HepG2 (cell line): ENCODE results near the gene CMIP. TPM values are rescaled to one million over a fixed set of nuclear protein-coding genes. Genes with fewer than 3 reads are reported as not detected.

Experiments
- ATAC-seq: fragments of 200-7000 bp; cut with Tn5 transposase; 3 replicates; pipeline ENCODE4 v1.9.1; 2020; ENCODE audit warnings: mild to moderate bottlenecking, moderate library complexity
- BruUV-seq: library from RNA; stranded (reverse); fragments of 400-500 nt; replicated peaks from 2 replicates; lab custom pipeline; 2021; lab: Mats Ljungman, UMichigan
- CTCF ChIA-PET: fragments of 300-600 bp; formaldehyde crosslinking; extraction: SDS; loops from one replicate; lab custom pipeline; 2021; ENCODE audit warnings: low total read pairs, inconsistent platforms, low intra/inter-chr PET ratio; lab: Yijun Ruan, JAX
- POLR2A ChIA-PET: fragments of 350-600 bp; sonication (Branson Sonifier 250); formaldehyde crosslinking; loops from one replicate; lab custom pipeline; 2020; ENCODE audit warnings: antibody characterized with exemption, inconsistent platforms; lab: Yijun Ruan, JAX
- DNase-seq: peaks from one replicate; pipeline ENCODE4 v3.0.0-alpha.2; 2015; ENCODE audit warnings: low spot score
- FAIRE-seq: peaks from 3 replicates; lab custom pipeline; 2011; peaks lifted over from hg19 to GRCh38; lab: Jason Lieb, UNC
- H2AFZ ChIP-seq: one replicate; pipeline ENCODE4 v1.6.1; 2011; ENCODE audit warnings: low read length, inconsistent platforms
- H3K27ac ChIP-seq: fragments of 300-600 bp; 3 replicates; pipeline ENCODE4 v1.8.0; 2011; ENCODE audit warnings: mixed run types, mild to moderate bottlenecking, mixed read lengths, low read length, inconsistent platforms; ENCODE audit not compliant: insufficient read depth; ENCODE audit errors: extremely low read length
- H3K27me3 ChIP-seq, 2 experiments: fragments of 200-600 bp in 1 of 2; 2 replicates in 1 of 2; 3 replicates in 1 of 2; pipeline versions ENCODE4 v1.6.0 to v1.8.0; 2011; ENCODE audit warnings: low read length in 2 of 2, mild to moderate bottlenecking in 2 of 2, moderate library complexity in 2 of 2, inconsistent platforms in 1 of 2; ENCODE audit not compliant: insufficient read depth in 2 of 2, control insufficient read depth in 1 of 2
- H3K36me3 ChIP-seq, 2 experiments: fragments of 200-600 bp in 1 of 2; replicated peaks in 1 of 2; 2 replicates in 1 of 2; 3 replicates in 1 of 2; pipeline versions ENCODE4 v1.5.1 to v1.8.0; 2011; ENCODE audit warnings: low read length in 2 of 2, inconsistent platforms in 1 of 2; ENCODE audit not compliant: insufficient read depth in 2 of 2, control insufficient read depth in 1 of 2
- H3K4me1 ChIP-seq: 2 replicates; pipeline ENCODE4 v1.5.1; 2012; ENCODE audit warnings: low read length, inconsistent platforms; ENCODE audit not compliant: insufficient read depth
- H3K4me2 ChIP-seq: 2 replicates; pipeline ENCODE4 v1.6.0; 2011; ENCODE audit warnings: low read depth, low read length, inconsistent platforms
- H3K4me3 ChIP-seq, 3 experiments: fragments of 200-600 bp in 1 of 3; sonication (generic), shearing (Covaris generic) in 1 of 3; replicated peaks in 1 of 3; 2 replicates each; pipeline ENCODE4 v1.5.1; 2011 to 2016; ENCODE audit warnings: low read length in 3 of 3, inconsistent platforms in 2 of 3, low read depth in 2 of 3, mild to moderate bottlenecking in 2 of 3, control low read depth in 1 of 3, mixed read lengths in 1 of 3; ENCODE audit not compliant: insufficient read depth in 1 of 3
- H3K79me2 ChIP-seq: one replicate; pipeline ENCODE4 v1.6.1; 2011; ENCODE audit warnings: low read length, inconsistent platforms; ENCODE audit not compliant: insufficient read depth
- H3K9ac ChIP-seq: 2 replicates; pipeline ENCODE4 v1.6.0; 2011; ENCODE audit warnings: mild to moderate bottlenecking, low read depth, low read length, inconsistent platforms; ENCODE audit not compliant: insufficient read depth
- H3K9me3 ChIP-seq: 2 replicates; pipeline ENCODE4 v1.5.1; 2012; ENCODE audit warnings: mild to moderate bottlenecking, low read length
- H4K20me1 ChIP-seq: 2 replicates; pipeline ENCODE4 v1.6.0; 2011; ENCODE audit warnings: inconsistent platforms, mild to moderate bottlenecking, low read length, moderate library complexity; ENCODE audit not compliant: insufficient read depth
- AGO2 ChIP-seq: fragments of 200-400 bp; formaldehyde crosslinking; optimal IDR thresholded peaks from 2 replicates; pipeline ENCODE3; 2017; ENCODE audit warnings: mild to moderate bottlenecking, low read depth, low read length, moderate library complexity
- ARNT ChIP-seq: fragments of 450-650 bp; IDR thresholded peaks from 2 replicates; pipeline ENCODE4 v1.6.1; 2017
- FLYWCH1 ChIP-seq: sonication (generic); formaldehyde crosslinking; IDR thresholded peaks from 2 replicates; pipeline ENCODE4 v1.8.1; 2023; ENCODE audit warnings: mild to moderate bottlenecking, missing genetic modification reagents
- HOXA3 ChIP-seq: sonication (generic); formaldehyde crosslinking; IDR thresholded peaks from 2 replicates; pipeline ENCODE4 v1.5.0; 2020; ENCODE audit warnings: missing genetic modification reagents
- HOXA7 ChIP-seq: sonication (generic); formaldehyde crosslinking; IDR thresholded peaks from 2 replicates; pipeline ENCODE4 v1.8.1; 2022; ENCODE audit warnings: mild to moderate bottlenecking, missing genetic modification reagents, moderate library complexity
- MAFF ChIP-seq: IDR thresholded peaks from 2 replicates; pipeline ENCODE4 v1.6.1; 2011; ENCODE audit warnings: low read depth, low read length, improper control_type of control experiment
- NCOA5 ChIP-seq: sonication (generic); formaldehyde crosslinking; IDR thresholded peaks from 2 replicates; pipeline ENCODE4 v1.4.0; 2020; ENCODE audit warnings: missing genetic modification reagents
- NKX3-1 ChIP-seq: sonication (generic); formaldehyde crosslinking; IDR thresholded peaks from 2 replicates; pipeline ENCODE4 v1.5.0; 2020; ENCODE audit warnings: missing genetic modification reagents
- NRL ChIP-seq: sonication (generic); formaldehyde crosslinking; IDR thresholded peaks from 2 replicates; pipeline ENCODE4 v1.5.0; 2020; ENCODE audit warnings: missing genetic modification reagents, mild to moderate bottlenecking, moderate library complexity, borderline replicate concordance
- REXO4 ChIP-seq: sonication (generic); formaldehyde crosslinking; IDR thresholded peaks from 2 replicates; pipeline ENCODE4 v1.8.0; 2022; ENCODE audit warnings: missing genetic modification reagents, mild to moderate bottlenecking, borderline replicate concordance
- SP4 ChIP-seq: sonication (generic); formaldehyde crosslinking; IDR thresholded peaks from 2 replicates; pipeline ENCODE4 v1.8.1; 2023; ENCODE audit warnings: mild to moderate bottlenecking, missing genetic modification reagents
- SRSF4 ChIP-seq: fragments of 200-400 bp; formaldehyde crosslinking; IDR thresholded peaks from one replicate; pipeline ENCODE4 v1.6.1; 2018; ENCODE audit warnings: mild to moderate bottlenecking, low read depth, low read length, moderate library complexity; ENCODE audit not compliant: poor library complexity, severe bottlenecking
- XRCC5 ChIP-seq: fragments of 200-400 bp; formaldehyde crosslinking; optimal IDR thresholded peaks from 2 replicates; pipeline ENCODE3; 2017; ENCODE audit warnings: mild to moderate bottlenecking, low read length
- ZFP37 ChIP-seq: sonication (generic); formaldehyde crosslinking; IDR thresholded peaks from 2 replicates; pipeline ENCODE4 v1.4.0; 2020; ENCODE audit warnings: missing genetic modification reagents, borderline replicate concordance
- ZFP90 ChIP-seq: sonication (generic); formaldehyde crosslinking; IDR thresholded peaks from 2 replicates; pipeline ENCODE4 v1.8.0; 2022; ENCODE audit warnings: missing genetic modification reagents, mild to moderate bottlenecking, inconsistent platforms, borderline replicate concordance
- ZKSCAN1 ChIP-seq: fragments of 150-350 bp; IDR thresholded peaks from 2 replicates; pipeline ENCODE4 v1.6.1; 2014; ENCODE audit warnings: low read length
- ZNF343 ChIP-seq: sonication (generic); formaldehyde crosslinking; IDR thresholded peaks from 2 replicates; pipeline ENCODE4 v1.4.0; 2020; ENCODE audit warnings: mild to moderate bottlenecking, missing genetic modification reagents
- ZNF546 ChIP-seq: sonication (generic); formaldehyde crosslinking; conservative IDR thresholded peaks from 2 replicates; pipeline ENCODE4 v1.8.1; 2023; ENCODE audit warnings: mild to moderate bottlenecking, missing genetic modification reagents
- ZNF75D ChIP-seq: sonication (generic); formaldehyde crosslinking; IDR thresholded peaks from 2 replicates; pipeline ENCODE4 v1.8.1; 2023; ENCODE audit warnings: missing genetic modification reagents, mild to moderate bottlenecking, borderline replicate concordance
- ZNF781 ChIP-seq: sonication (generic); formaldehyde crosslinking; IDR thresholded peaks from 2 replicates; pipeline ENCODE4 v1.5.1; 2020; ENCODE audit warnings: borderline replicate concordance, mild to moderate bottlenecking, missing genetic modification reagents; ENCODE audit errors: not compliant biosample characterization
- ZSCAN25 ChIP-seq: sonication (generic); formaldehyde crosslinking; IDR thresholded peaks from 2 replicates; pipeline ENCODE4 v1.8.0; 2022; ENCODE audit warnings: mild to moderate bottlenecking, missing genetic modification reagents
- WGBS: methylation state at CpG from one replicate; pipeline ENCODE4 v1.1.6; 2017; ENCODE audit warnings: low lambda C conversion rate; 5-methylcytosine and 5-hydroxymethylcytosine counted together
- in situ Hi-C: cut with HindIII; loops from 2 replicates; pipeline ENCODE4 v1.10.0; 2017; ENCODE audit warnings: low pct_unique_long_range_greater_than_20kb; ENCODE audit not compliant: extremely low pct_ligation_motif_present
- intact Hi-C: fragments of 100-400 bp; cut with micrococcal nuclease; formaldehyde crosslinking; loops from one replicate; pipeline ENCODE4 v1.10.0; 2022; ENCODE audit not compliant: unreplicated experiment
- polyA plus RNA-seq, 8 experiments: library from polyadenylated mRNA; depleted of rRNA in 3 of 8; stranded (reverse) in 7 of 8; unstranded in 1 of 8; fragments of >200 nt; fragmentation: Illumina TruSeq in 4 of 8; extraction: Trizol in 4 of 8; gene quantifications; 2 replicates each; pipeline versions ENCODE4 v1.2.1 to v1.2.3, GENCODE V29; 2011 to 2016; ENCODE audit warnings: low read depth in 4 of 8, missing spikeins in 1 of 8, mixed read lengths in 1 of 8; ENCODE audit not compliant: insufficient read depth in 1 of 8
- total RNA-seq, 5 experiments: library from RNA; depleted of rRNA; stranded (reverse); fragments of >200 nt; fragmentation: Illumina TruSeq; extraction: Trizol; gene quantifications; 2 replicates each; pipeline ENCODE4 v1.2.3, GENCODE V29; 2016; ENCODE audit warnings: low read depth in 1 of 5
- TF ChIP-seq, protein P1 (sequence below): sonication (generic); formaldehyde crosslinking; IDR thresholded peaks from 2 replicates; pipeline ENCODE4 v1.8.0; 2022; ENCODE audit warnings: missing genetic modification reagents, mild to moderate bottlenecking, inconsistent platforms, borderline replicate concordance
- TF ChIP-seq, protein P2 (sequence below): sonication (generic); formaldehyde crosslinking; IDR thresholded peaks from 2 replicates; pipeline ENCODE4 v1.4.0; 2020; ENCODE audit warnings: mild to moderate bottlenecking, missing genetic modification reagents
- TF ChIP-seq, protein P3 (sequence below): IDR thresholded peaks from 2 replicates; pipeline ENCODE4 v1.6.1; 2012; ENCODE audit warnings: inconsistent platforms
- TF ChIP-seq, protein P4 (sequence below): sonication (generic); formaldehyde crosslinking; IDR thresholded peaks from 2 replicates; pipeline ENCODE4 v1.5.1; 2020; ENCODE audit warnings: missing genetic modification reagents, mild to moderate bottlenecking, borderline replicate concordance

The CMIP gene
- total and polyA plus RNA-seq, 2 of the 13 experiments (the other 11 are each of a cell fraction or from before 2014, with no cell fraction given), result 10.9 to 18.1 TPM

DNA sequence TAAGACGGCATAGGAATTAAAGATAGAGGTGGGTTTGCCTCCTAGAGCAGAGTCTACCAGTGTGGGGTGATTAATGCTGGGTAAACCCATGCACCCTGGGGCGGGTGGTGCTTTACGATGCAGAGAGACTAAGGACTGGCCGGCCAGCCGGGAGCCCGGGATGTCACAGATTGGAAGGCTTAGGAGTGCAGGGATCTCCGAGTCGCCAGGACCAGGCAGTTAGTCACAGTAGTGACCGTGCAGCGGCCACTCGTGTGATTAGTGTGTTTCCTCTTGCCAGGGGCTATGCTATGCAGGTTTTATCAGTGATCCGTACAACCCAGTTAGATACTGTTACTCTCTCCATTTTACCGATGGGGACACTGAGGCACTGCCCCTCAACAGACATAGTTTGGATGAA is 10.4 kb downstream of the CMIP start:
- CTCF ChIA-PET, result no interaction called here
- Histone ChIP-seq H3K9me3 (no peaks in the 10 kb centered on the region), H2AFZ (no peak overlapping the region), H3K27me3 (no peaks in the 10 kb centered on the region), H3K36me3 (peaks cover 11 to 29% of the 10 kb centered on the region in 2 experiments), H3K4me3 (no peak overlapping the region), H4K20me1 (peaks cover 76% of the 10 kb centered on the region), H3K4me2 (no peak overlapping the region), H3K79me2 (peaks cover 98% of the 10 kb centered on the region), H3K9ac (no peak overlapping the region; the same call in 1 of the 2 replicates), H3K4me1 (peaks cover 100% of the 10 kb centered on the region), H3K27ac (peak overlapping the region; percentile 70)
- ATAC-seq (no peak), FAIRE-seq (no peak), DNase-seq (no peak)
- POLR2A ChIA-PET, result no interaction called here
- 96% methylated on average over 13 of the region's 13 CpGs for WGBS
- BruUV-seq, result no TSS peak
- intact Hi-C loops, result no loop called here
- in situ Hi-C loops, result no loop called here
- no peak for TF ChIP-seq NCOA5
- peak; percentile 6 for TF ChIP-seq AGO2
- TF ChIP-seq, protein P1, sequence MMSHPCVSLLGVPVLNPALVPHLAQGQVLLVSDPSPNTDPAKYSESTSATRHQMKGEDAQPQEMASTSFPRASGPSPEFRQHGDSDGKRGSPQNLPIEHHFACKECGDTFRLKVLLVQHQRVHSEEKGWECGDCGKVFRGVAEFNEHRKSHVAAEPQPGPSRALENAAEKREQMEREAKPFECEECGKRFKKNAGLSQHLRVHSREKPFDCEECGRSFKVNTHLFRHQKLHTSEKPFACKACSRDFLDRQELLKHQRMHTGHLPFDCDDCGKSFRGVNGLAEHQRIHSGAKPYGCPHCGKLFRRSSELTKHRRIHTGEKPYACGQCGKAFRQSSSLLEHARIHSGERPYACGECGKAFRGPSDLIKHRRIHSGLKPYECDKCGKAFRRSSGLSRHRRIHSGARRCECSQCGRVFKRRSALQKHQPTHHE, result no peak
- TF ChIP-seq ZNF546 (CRISPR knock-in tag), result 0 out of 2 replicates have a peak, but pooled peaks have one; percentile 14
- TF ChIP-seq ZNF343 (CRISPR knock-in tag), result no peak
- TF ChIP-seq HOXA7 (CRISPR knock-in tag), result no peak
- TF ChIP-seq FLYWCH1 (CRISPR knock-in tag), result no peak
- no peak for TF ChIP-seq MAFF
- TF ChIP-seq, protein P2, sequence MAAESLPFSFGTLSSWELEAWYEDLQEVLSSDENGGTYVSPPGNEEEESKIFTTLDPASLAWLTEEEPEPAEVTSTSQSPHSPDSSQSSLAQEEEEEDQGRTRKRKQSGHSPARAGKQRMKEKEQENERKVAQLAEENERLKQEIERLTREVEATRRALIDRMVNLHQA (CRISPR knock-in tag), result no peak
- TF ChIP-seq NKX3-1 (CRISPR knock-in tag), result no peak
- 0 out of 2 replicates have a peak, but pooled peaks have one; percentile 59 for TF ChIP-seq NRL (CRISPR knock-in tag)
- 0 out of 2 replicates have a peak, but pooled peaks have one; percentile 9 for TF ChIP-seq ZSCAN25 (CRISPR knock-in tag)
- no peak for TF ChIP-seq ARNT
- TF ChIP-seq, protein P3, sequence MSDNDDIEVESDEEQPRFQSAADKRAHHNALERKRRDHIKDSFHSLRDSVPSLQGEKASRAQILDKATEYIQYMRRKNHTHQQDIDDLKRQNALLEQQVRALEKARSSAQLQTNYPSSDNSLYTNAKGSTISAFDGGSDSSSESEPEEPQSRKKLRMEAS, result no peak
- no peak for TF ChIP-seq ZFP90 (CRISPR knock-in tag)
- 0 out of 2 replicates have a peak, but pooled peaks have one; percentile 19 for TF ChIP-seq HOXA3 (CRISPR knock-in tag)
- no peak for TF ChIP-seq SP4
- no peak for TF ChIP-seq ZFP37 (CRISPR knock-in tag)
- TF ChIP-seq, protein P4, sequence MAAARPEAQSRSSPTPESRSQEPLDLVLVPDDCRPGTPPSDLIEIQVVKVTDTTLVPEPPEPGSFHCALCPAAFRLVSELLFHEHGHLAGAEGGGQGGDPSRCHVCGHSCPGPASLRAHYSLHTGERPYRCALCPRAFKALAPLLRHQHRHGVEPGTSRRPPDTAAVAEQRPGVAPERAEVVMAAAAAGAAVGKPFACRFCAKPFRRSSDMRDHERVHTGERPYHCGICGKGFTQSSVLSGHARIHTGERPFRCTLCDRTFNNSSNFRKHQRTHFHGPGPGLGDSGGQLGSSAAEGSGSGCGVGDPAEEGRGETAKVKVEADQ, result no peak
- TF ChIP-seq SRSF4, result no peak
- no peak for TF ChIP-seq REXO4
- TF ChIP-seq ZNF781, result no peak
- no peak for TF ChIP-seq ZNF75D (CRISPR knock-in tag)
- no peak for TF ChIP-seq ZKSCAN1
- TF ChIP-seq XRCC5, result peak; percentile 23
